OCI-LY7 (cell line): Measurements from ENCODE around the gene KCNH1.

ENCODE experiments used
- EZH2phosphoT487 ChIP-seq: fragments of 200-600 bp; sonication (generic); IDR thresholded peaks from 2 replicates; pipeline ENCODE4 v1.6.1; 2018; ENCODE audit warnings: low read depth, borderline replicate concordance, mild to moderate bottlenecking, mixed run types, antibody characterized with exemption, low read length, moderate library complexity, mixed read lengths
- TF ChIP-seq, protein P1 (sequence below): fragments of 200-600 bp; sonication (generic); conservative IDR thresholded peaks from 2 replicates; pipeline ENCODE4 v1.5.1; 2014; ENCODE audit warnings: mild to moderate bottlenecking, antibody characterized with exemption, low read length, moderate library complexity, mixed read lengths

DNA sequence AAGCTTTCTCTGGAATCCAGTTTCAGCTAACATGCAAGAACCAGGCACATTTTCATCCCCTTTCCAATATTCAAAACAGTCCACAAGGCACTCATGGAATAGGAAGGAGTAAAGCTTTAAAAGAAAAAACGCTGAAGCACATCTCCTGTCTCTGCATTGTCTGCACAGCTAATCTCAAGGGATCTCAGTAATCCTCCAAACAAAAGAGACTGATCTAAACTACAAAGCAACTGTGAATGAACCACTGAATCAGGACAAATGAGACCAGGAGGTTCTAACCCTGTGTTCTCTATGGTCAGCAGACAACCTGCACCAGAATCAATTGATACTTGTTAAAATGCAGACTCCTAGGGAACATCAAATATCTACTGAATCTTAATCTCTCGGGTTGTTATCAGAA, 406.2 kb downstream of the KCNH1 start:
- TF ChIP-seq, protein P1, sequence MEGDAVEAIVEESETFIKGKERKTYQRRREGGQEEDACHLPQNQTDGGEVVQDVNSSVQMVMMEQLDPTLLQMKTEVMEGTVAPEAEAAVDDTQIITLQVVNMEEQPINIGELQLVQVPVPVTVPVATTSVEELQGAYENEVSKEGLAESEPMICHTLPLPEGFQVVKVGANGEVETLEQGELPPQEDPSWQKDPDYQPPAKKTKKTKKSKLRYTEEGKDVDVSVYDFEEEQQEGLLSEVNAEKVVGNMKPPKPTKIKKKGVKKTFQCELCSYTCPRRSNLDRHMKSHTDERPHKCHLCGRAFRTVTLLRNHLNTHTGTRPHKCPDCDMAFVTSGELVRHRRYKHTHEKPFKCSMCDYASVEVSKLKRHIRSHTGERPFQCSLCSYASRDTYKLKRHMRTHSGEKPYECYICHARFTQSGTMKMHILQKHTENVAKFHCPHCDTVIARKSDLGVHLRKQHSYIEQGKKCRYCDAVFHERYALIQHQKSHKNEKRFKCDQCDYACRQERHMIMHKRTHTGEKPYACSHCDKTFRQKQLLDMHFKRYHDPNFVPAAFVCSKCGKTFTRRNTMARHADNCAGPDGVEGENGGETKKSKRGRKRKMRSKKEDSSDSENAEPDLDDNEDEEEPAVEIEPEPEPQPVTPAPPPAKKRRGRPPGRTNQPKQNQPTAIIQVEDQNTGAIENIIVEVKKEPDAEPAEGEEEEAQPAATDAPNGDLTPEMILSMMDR: no peak
- no peak for TF ChIP-seq EZH2phosphoT487
